HG02571 (cell line): Measurements from ENCODE around the gene EIF5A.

Experiments
- ATAC-seq: cut with Tn5 transposase; IDR thresholded peaks from one replicate; pipeline ENCODE4 v1.9.1; 2021; ENCODE audit warnings: mild to moderate bottlenecking, moderate library complexity; ENCODE audit not compliant: unreplicated experiment

The EIF5A gene

GRCh38 chr17:7312432-7313087 is 5.1 kb downstream of the EIF5A start:
- no peak for ATAC-seq

GRCh38 chr17:7313088-7313889 is 5.9 kb downstream of the EIF5A start:
- no peak for ATAC-seq

GRCh38 chr17:7313890-7314718 is 6.7 kb downstream of the EIF5A start:
- no peak for ATAC-seq

GRCh38 chr17:7314719-7315569 is 7.5 kb downstream of the EIF5A start, which contains the start of gene GPS2:
TSS of gene GPS2 (minus strand) at chr17:7315360. CDS start at chr17:7315052, 308 bp downstream.
- peak; percentile 61 for ATAC-seq

- no peak for ATAC-seq
These were observed 8.3 kb downstream of the EIF5A start for GRCh38 chr17:7315570-7316235.

GRCh38 chr17:7317161-7317803 is 9.9 kb downstream of the EIF5A start:
- ATAC-seq: no peak

- no peak for ATAC-seq
These were observed 10.9 kb downstream of the EIF5A start for GRCh38 chr17:7318121-7318860.

- ATAC-seq: no peak
These were observed 14.0 kb downstream of the EIF5A start for GRCh38 chr17:7321466-7321865.

GRCh38 chr17:7322520-7323194 is 15.2 kb downstream of the EIF5A start:
- no peak for ATAC-seq

- no peak for ATAC-seq
These were observed 16.5 kb downstream of the EIF5A start for GRCh38 chr17:7323731-7324437.

- no peak for ATAC-seq
These were observed 17.0 kb downstream of the EIF5A start for GRCh38 chr17:7324438-7324779.

- ATAC-seq: no peak
These were observed 17.7 kb downstream of the EIF5A start for GRCh38 chr17:7325031-7325528.

GRCh38 chr17:7326186-7326585 is 18.8 kb downstream of the EIF5A start:
- ATAC-seq: no peak

- no peak for ATAC-seq
These were observed 19.6 kb downstream of the EIF5A start for GRCh38 chr17:7327056-7327455.

- no peak for ATAC-seq
These were observed 20.1 kb downstream of the EIF5A start for GRCh38 chr17:7327501-7327900.

- no peak for ATAC-seq
These were observed 20.6 kb downstream of the EIF5A start for GRCh38 chr17:7328009-7328408.

GRCh38 chr17:7328840-7329373 is 21.5 kb downstream of the EIF5A start, which contains the start of gene NEURL4:
TSS of gene NEURL4 (minus strand) at chr17:7329335. CDS start at chr17:7329312, 23 bp downstream.
- no peak for ATAC-seq
